Fibroblast of lung (primary cell): ENCODE measurements around the gene DLGAP1.

Source experiments
- EZH2 ChIP-seq: IDR thresholded peaks from 2 replicates; pipeline ENCODE4 v1.5.1; 2012; ENCODE audit warnings: low read length, control low read depth, mild to moderate bottlenecking; ENCODE audit errors: missing control alignments
- TF ChIP-seq, protein P1 (sequence below), 2 donors: IDR thresholded peaks in 1 of 2; conservative IDR thresholded peaks in 1 of 2; 1 replicate in 1 of 2; 2 replicates in 1 of 2; pipeline ENCODE4 v1.5.1; 2011 to 2012; ENCODE audit warnings: low read length in 2 of 2, control low read depth in 1 of 2, inconsistent platforms in 1 of 2, low read depth in 1 of 2, mild to moderate bottlenecking in 1 of 2

- TF ChIP-seq, protein P1, sequence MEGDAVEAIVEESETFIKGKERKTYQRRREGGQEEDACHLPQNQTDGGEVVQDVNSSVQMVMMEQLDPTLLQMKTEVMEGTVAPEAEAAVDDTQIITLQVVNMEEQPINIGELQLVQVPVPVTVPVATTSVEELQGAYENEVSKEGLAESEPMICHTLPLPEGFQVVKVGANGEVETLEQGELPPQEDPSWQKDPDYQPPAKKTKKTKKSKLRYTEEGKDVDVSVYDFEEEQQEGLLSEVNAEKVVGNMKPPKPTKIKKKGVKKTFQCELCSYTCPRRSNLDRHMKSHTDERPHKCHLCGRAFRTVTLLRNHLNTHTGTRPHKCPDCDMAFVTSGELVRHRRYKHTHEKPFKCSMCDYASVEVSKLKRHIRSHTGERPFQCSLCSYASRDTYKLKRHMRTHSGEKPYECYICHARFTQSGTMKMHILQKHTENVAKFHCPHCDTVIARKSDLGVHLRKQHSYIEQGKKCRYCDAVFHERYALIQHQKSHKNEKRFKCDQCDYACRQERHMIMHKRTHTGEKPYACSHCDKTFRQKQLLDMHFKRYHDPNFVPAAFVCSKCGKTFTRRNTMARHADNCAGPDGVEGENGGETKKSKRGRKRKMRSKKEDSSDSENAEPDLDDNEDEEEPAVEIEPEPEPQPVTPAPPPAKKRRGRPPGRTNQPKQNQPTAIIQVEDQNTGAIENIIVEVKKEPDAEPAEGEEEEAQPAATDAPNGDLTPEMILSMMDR (conservative IDR thresholded peaks at IDR 0.05 in 1 of 2, IDR thresholded peaks at IDR 0.05 in 1 of 2; ENCODE audit: low read depth in 1 of 2, low read length in 2 of 2), result no peak
- no peak for TF ChIP-seq EZH2
Measured at GRCh38 chr18:4309227-4309626, 145.9 kb downstream of the DLGAP1 start.
